Measurements from ENCODE around the gene HRG. TPM values are rescaled to one million over a fixed set of nuclear protein-coding genes. Genes with fewer than 3 reads are reported as not detected.

HRG gene
- total and polyA plus RNA-seq, 2 experiments from 2014 or later: not detected

DNA sequence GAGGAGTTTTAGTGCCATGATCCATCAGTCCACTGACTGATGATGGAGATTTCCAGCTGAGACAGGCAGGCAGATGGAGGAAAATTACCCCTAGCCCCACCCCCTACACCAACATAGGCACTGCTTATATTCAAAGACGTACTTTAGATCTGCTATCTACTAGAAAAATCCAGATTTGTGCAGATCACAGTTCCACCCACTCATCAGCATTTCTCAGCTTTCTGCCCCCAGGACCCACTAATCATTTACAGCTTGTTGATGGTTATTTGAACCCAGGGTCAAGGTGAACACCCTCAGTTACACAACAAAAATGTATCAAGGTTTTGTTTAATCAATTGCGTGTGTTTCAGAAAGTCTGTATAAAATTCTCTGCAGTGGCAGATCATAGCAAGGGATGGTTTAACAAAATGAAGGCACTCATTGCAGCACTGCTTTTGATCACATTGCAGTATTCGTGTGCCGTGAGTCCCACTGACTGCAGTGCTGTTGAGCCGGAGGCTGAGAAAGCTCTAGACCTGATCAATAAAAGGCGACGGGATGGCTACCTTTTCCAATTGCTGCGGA, at the start of gene HRG (continued):
- TF ChIP-seq CREB1 (CRISPR knock-in tag; IDR thresholded peaks at IDR 0.05; ENCODE audit: low read depth): no peak

- H3K9me3 Mint-ChIP-seq: peaks cover 3% of the 10 kb centered on the region; the same call in 1 of the 3 replicates
Measured at GRCh38 chr3:186616299-186616617, 49.6 kb upstream of the HRG start.

More at GRCh38 chr3:186616299-186616617, 49.6 kb upstream of the HRG start:
- Mint-ChIP-seq H3K36me3 (ENCODE audit: low read depth) (no peaks in the 10 kb centered on the region), H3K27me3 (ENCODE audit: insufficient read depth, low read depth, poor library complexity) (peaks cover 15% of the 10 kb centered on the region), H3K4me3 (no peak overlapping the region), H3K27ac (no peak overlapping the region), H3K4me1 (peaks cover 13% of the 10 kb centered on the region)
- Histone ChIP-seq H3K27me3 (ENCODE audit: insufficient read depth) (peaks cover 6% of the 10 kb centered on the region; the same call in 1 of the 2 replicates), H3K4me2 (no peak overlapping the region), H3K4me1 (ENCODE audit: insufficient read depth) (peaks cover 11% of the 10 kb centered on the region), H3F3A (replicated peaks; ENCODE audit: low read depth) (no peaks in the 10 kb centered on the region), H4K20me1 (replicated peaks; ENCODE audit: insufficient read depth) (no peaks in the 10 kb centered on the region), H3K9me2 (ENCODE audit: insufficient read depth) (0 out of 2 replicates have a peak, but pooled peaks cover 7% of the 10 kb centered on the region), H2AFZ (no peak overlapping the region), H3K36me3 (ENCODE audit: insufficient read depth) (no peaks in the 10 kb centered on the region), H3K27ac (ENCODE audit: low read depth) (no peak overlapping the region), H3K79me2 (replicated peaks; ENCODE audit: insufficient read depth) (no peaks in the 10 kb centered on the region), H3K4me3 (no peak overlapping the region)
- no peak for TF ChIP-seq STAT1 (IDR thresholded peaks at IDR 0.05; ENCODE audit: unreplicated experiment)
- no peak for TF ChIP-seq REST (IDR thresholded peaks at IDR 0.05; ENCODE audit: unreplicated experiment)
- no peak for TF ChIP-seq POLR2AphosphoS5 (IDR thresholded peaks at IDR 0.05; ENCODE audit: low read depth)
- TF ChIP-seq ZNF114 (CRISPR knock-in tag; IDR thresholded peaks at IDR 0.05): no peak
- TF ChIP-seq EZH2 (IDR thresholded peaks at IDR 0.05; ENCODE audit: low read depth, unreplicated experiment): no peak
- TF ChIP-seq JUNB (IDR thresholded peaks at IDR 0.05; ENCODE audit: unreplicated experiment): no peak
- no peak for TF ChIP-seq ZNF331 (CRISPR knock-in tag; IDR thresholded peaks at IDR 0.05; ENCODE audit: low read depth)
- no peak for TF ChIP-seq ETS1 (IDR thresholded peaks at IDR 0.05)
- no peak for TF ChIP-seq NANOG (IDR thresholded peaks at IDR 0.05; ENCODE audit: borderline replicate concordance)
- DNase-seq (ENCODE audit: low spot score): no peak
- ATAC-seq: no peak

All from GM23338 (cell line).